ENCODE data around the gene SRC.

DNA sequence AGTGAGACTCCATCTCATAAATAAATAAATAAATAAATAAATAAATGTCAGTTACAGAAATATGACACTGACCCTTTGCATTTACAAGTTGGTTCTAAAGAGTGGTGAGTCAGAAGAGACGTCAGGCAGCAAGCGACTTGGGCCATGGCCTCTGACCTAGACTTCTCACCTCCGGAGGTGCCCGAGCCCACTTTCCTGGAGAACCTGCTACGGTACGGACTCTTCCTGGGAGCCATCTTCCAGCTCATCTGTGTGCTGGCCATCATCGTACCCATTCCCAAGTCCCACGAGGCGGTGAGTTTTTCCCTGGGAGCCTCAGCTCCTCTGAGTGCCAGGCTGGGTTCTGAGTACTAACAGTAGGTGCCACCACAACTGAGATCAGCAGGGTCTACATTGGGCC, 44.8 kb upstream of the SRC start:
- TF ChIP-seq POLR2A (IDR thresholded peaks at IDR 0.05) = no peak
- TF ChIP-seq, protein P1, sequence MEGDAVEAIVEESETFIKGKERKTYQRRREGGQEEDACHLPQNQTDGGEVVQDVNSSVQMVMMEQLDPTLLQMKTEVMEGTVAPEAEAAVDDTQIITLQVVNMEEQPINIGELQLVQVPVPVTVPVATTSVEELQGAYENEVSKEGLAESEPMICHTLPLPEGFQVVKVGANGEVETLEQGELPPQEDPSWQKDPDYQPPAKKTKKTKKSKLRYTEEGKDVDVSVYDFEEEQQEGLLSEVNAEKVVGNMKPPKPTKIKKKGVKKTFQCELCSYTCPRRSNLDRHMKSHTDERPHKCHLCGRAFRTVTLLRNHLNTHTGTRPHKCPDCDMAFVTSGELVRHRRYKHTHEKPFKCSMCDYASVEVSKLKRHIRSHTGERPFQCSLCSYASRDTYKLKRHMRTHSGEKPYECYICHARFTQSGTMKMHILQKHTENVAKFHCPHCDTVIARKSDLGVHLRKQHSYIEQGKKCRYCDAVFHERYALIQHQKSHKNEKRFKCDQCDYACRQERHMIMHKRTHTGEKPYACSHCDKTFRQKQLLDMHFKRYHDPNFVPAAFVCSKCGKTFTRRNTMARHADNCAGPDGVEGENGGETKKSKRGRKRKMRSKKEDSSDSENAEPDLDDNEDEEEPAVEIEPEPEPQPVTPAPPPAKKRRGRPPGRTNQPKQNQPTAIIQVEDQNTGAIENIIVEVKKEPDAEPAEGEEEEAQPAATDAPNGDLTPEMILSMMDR (IDR thresholded peaks at IDR 0.05) = no peak

All from tibial nerve (tissue), 3 donors.